MM.1S (cell line): ENCODE results near the gene ZNF362.

Source experiments
- DNase-seq: peaks from one replicate; pipeline ENCODE4 v3.0.0-alpha.2; 2015
- H2AFZ ChIP-seq: fragments of 300-600 bp; sonication (generic); 2 replicates; pipeline ENCODE4 v1.6.0; 2016; ENCODE audit warnings: antibody characterized with exemption, low read length
- H3F3A ChIP-seq: fragments of 300-600 bp; sonication (generic); 2 replicates; pipeline ENCODE4 v1.6.1; 2016; ENCODE audit warnings: mild to moderate bottlenecking, antibody characterized with exemption, low read length, moderate library complexity, mixed read lengths; ENCODE audit not compliant: insufficient read depth
- H3K27ac ChIP-seq: fragments of 300-600 bp; sonication (generic); 2 replicates; pipeline ENCODE4 v1.5.1; 2016; ENCODE audit warnings: mild to moderate bottlenecking, low read length
- H3K27me3 ChIP-seq: fragments of 300-600 bp; sonication (generic); replicated peaks from 2 replicates; pipeline ENCODE4 v1.6.0; 2016; ENCODE audit warnings: low read length; ENCODE audit not compliant: insufficient read depth
- H3K36me3 ChIP-seq: fragments of 300-600 bp; sonication (generic); replicated peaks from 2 replicates; pipeline ENCODE4 v1.6.1; 2016; ENCODE audit warnings: mild to moderate bottlenecking, low read length, mixed read lengths; ENCODE audit not compliant: insufficient read depth
- H3K4me1 ChIP-seq: fragments of 300-600 bp; sonication (generic); 2 replicates; pipeline ENCODE4 v1.6.1; 2016; ENCODE audit warnings: low read length, mixed read lengths
- H3K4me2 ChIP-seq: fragments of 300-600 bp; sonication (generic); 2 replicates; pipeline ENCODE4 v1.6.0; 2016; ENCODE audit warnings: low read depth, low read length
- H3K4me3 ChIP-seq: fragments of 300-600 bp; sonication (generic); 2 replicates; pipeline ENCODE4 v1.5.1; 2016; ENCODE audit warnings: low read length, mixed read lengths
- H3K79me2 ChIP-seq: fragments of 300-600 bp; sonication (generic); 2 replicates; pipeline ENCODE4 v1.6.1; 2016; ENCODE audit warnings: mixed run types, low read length, mixed read lengths
- H3K9ac ChIP-seq: fragments of 300-600 bp; sonication (generic); 2 replicates; pipeline ENCODE4 v1.6.1; 2016; ENCODE audit warnings: low read length, mixed read lengths
- H3K9me2 ChIP-seq: fragments of 300-600 bp; sonication (generic); replicated peaks from 2 replicates; pipeline ENCODE4 v1.6.1; 2016; ENCODE audit warnings: mild to moderate bottlenecking, low read length, mixed read lengths; ENCODE audit not compliant: insufficient read depth
- H3K9me3 ChIP-seq: fragments of 300-600 bp; sonication (generic); replicated peaks from 2 replicates; pipeline ENCODE4 v1.6.1; 2016; ENCODE audit warnings: mild to moderate bottlenecking, low read length, mixed read lengths; ENCODE audit not compliant: insufficient read depth
- H4K20me1 ChIP-seq: fragments of 300-600 bp; sonication (generic); 2 replicates; pipeline ENCODE4 v1.6.1; 2016; ENCODE audit warnings: mild to moderate bottlenecking, low read length, moderate library complexity, mixed read lengths; ENCODE audit not compliant: insufficient read depth
- EZH2 ChIP-seq: fragments of 300-600 bp; sonication (generic); optimal IDR thresholded peaks from 2 replicates; pipeline ENCODE3; 2017; ENCODE audit warnings: low read depth, mild to moderate bottlenecking, antibody characterized with exemption, low read length, mixed read lengths
- EZH2phosphoT487 ChIP-seq: fragments of 300-600 bp; sonication (generic); IDR thresholded peaks from 2 replicates; pipeline ENCODE4 v1.6.1; 2018; ENCODE audit warnings: antibody characterized with exemption, low read length
- TF ChIP-seq, protein P1 (sequence below): fragments of 300-600 bp; sonication (generic); IDR thresholded peaks from 2 replicates; pipeline ENCODE4 v1.5.1; 2016; ENCODE audit warnings: antibody characterized with exemption, low read length, mixed read lengths

The ZNF362 gene

GRCh38 chr1:33324677-33325575 lies 68.6 kb downstream of the ZNF362 start:
- H4K20me1 ChIP-seq, result no peaks in the 10 kb centered on the region
- H3K27me3 ChIP-seq, result no peaks in the 10 kb centered on the region
- no peaks in the 10 kb centered on the region for H3K79me2 ChIP-seq
- no peak for DNase-seq
- H3K4me3 ChIP-seq, result no peak overlapping the region
- no peaks in the 10 kb centered on the region for H3K36me3 ChIP-seq
- H3K9me3 ChIP-seq, result no peaks in the 10 kb centered on the region
- H3K4me2 ChIP-seq, result no peak overlapping the region
- H3K4me1 ChIP-seq, result no peaks in the 10 kb centered on the region
- H3K27ac ChIP-seq, result no peak overlapping the region
- H2AFZ ChIP-seq, result no peak overlapping the region
- TF ChIP-seq EZH2phosphoT487 (no peak), EZH2 (no peak)
- TF ChIP-seq, protein P1, sequence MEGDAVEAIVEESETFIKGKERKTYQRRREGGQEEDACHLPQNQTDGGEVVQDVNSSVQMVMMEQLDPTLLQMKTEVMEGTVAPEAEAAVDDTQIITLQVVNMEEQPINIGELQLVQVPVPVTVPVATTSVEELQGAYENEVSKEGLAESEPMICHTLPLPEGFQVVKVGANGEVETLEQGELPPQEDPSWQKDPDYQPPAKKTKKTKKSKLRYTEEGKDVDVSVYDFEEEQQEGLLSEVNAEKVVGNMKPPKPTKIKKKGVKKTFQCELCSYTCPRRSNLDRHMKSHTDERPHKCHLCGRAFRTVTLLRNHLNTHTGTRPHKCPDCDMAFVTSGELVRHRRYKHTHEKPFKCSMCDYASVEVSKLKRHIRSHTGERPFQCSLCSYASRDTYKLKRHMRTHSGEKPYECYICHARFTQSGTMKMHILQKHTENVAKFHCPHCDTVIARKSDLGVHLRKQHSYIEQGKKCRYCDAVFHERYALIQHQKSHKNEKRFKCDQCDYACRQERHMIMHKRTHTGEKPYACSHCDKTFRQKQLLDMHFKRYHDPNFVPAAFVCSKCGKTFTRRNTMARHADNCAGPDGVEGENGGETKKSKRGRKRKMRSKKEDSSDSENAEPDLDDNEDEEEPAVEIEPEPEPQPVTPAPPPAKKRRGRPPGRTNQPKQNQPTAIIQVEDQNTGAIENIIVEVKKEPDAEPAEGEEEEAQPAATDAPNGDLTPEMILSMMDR, result no peak
- no peak overlapping the region for H3K9ac ChIP-seq
- H3F3A ChIP-seq, result no peaks in the 10 kb centered on the region
- no peaks in the 10 kb centered on the region for H3K9me2 ChIP-seq

- Histone ChIP-seq H3K27me3 (no peaks in the 10 kb centered on the region), H3F3A (no peaks in the 10 kb centered on the region), H3K79me2 (no peaks in the 10 kb centered on the region), H4K20me1 (no peaks in the 10 kb centered on the region), H3K4me1 (no peaks in the 10 kb centered on the region), H3K9ac (no peak overlapping the region), H2AFZ (no peak overlapping the region), H3K36me3 (no peaks in the 10 kb centered on the region), H3K4me3 (no peak overlapping the region), H3K9me2 (no peaks in the 10 kb centered on the region), H3K4me2 (no peak overlapping the region), H3K9me3 (no peaks in the 10 kb centered on the region), H3K27ac (no peak overlapping the region)
- no peak for TF ChIP-seq EZH2phosphoT487
- no peak for TF ChIP-seq EZH2
- TF ChIP-seq, protein P1, result no peak
- DNase-seq, result no peak
Measured at GRCh38 chr1:33326785-33327184, 70.5 kb downstream of the ZNF362 start.

- H4K20me1 ChIP-seq, result no peaks in the 10 kb centered on the region
- no peak overlapping the region for H2AFZ ChIP-seq
- no peaks in the 10 kb centered on the region for H3K79me2 ChIP-seq
- no peak overlapping the region for H3K4me2 ChIP-seq
- DNase-seq, result no peak
- no peaks in the 10 kb centered on the region for H3K27me3 ChIP-seq
- TF ChIP-seq EZH2phosphoT487 (no peak), EZH2 (no peak)
- TF ChIP-seq, protein P1, result no peak
- H3K9me3 ChIP-seq, result no peaks in the 10 kb centered on the region
- H3K36me3 ChIP-seq, result no peaks in the 10 kb centered on the region
- H3F3A ChIP-seq, result no peaks in the 10 kb centered on the region
- H3K9me2 ChIP-seq, result no peaks in the 10 kb centered on the region
- H3K9ac ChIP-seq, result no peak overlapping the region
- H3K4me1 ChIP-seq, result no peaks in the 10 kb centered on the region
- no peak overlapping the region for H3K4me3 ChIP-seq
- H3K27ac ChIP-seq, result no peak overlapping the region
Measured at GRCh38 chr1:33327587-33328325, 71.5 kb downstream of the ZNF362 start.
